ENCODE results near the gene RETREG2. TPM values are rescaled to one million over a fixed set of nuclear protein-coding genes. Genes with fewer than 3 reads are reported as not detected.
"Not testable (repeated sequence)": the region's sequence is repeated elsewhere in the genome, so short reads cannot be mapped to it uniquely, and the experiment has no call there.

Gene RETREG2
- total RNA-seq, 1 donor from 2014 or later, result 57.7 TPM

DNA sequence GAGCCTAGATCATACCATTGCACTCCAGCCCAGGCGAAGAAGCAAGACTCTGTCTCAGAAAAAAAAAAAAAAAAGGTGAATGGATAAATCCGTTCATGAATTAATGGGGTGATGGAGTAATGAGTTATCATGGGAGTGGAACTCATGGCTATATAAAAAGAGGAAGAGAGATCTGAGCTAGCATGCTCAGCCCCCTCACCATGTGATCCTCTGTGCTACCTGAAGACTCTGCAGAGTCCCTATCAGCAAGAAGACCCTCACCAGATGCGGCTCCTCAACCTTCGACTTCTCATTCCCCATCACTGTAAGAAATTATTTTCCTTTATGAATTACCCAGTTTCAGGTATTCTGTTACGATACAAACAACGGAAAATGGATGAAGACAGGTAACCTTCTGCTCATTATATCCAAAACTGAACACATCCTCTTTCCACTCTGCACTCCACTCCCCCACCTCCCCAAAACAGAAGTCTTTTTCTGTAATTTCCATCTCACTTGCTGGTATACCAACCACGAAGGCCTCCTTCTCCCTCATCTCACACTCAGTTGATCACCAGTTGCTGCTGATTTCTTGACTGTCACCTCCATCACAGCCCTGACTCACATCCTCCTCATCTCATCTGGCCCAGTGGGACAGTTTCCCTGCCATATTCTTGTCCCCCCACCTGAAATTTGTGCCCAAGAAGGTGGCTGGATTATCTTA lies 8.8 kb downstream of the RETREG2 start:
- no peak for DNase-seq (ENCODE audit: low read depth in 2 of 2)

DNA sequence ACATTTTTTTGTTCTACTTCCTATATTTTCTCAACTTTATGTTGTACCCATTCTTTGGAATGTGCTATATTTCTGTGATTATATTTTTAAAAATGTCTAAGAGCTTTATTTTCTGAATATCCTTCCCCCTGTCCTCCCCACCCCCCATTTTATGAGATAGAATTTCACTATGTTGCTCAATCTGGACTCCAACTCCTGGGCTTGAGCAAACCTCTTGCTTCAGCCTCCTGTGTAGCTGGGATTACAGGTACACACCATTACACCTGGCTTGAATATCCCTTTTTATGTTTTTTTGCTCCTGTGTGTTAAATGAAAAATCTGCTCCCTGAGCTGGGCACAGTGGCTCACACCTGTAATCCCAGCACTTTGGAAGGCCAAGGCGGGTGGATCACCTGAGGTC lies 19.3 kb downstream of the RETREG2 start:
- no peak for DNase-seq (ENCODE audit: low read depth in 2 of 2)

DNA sequence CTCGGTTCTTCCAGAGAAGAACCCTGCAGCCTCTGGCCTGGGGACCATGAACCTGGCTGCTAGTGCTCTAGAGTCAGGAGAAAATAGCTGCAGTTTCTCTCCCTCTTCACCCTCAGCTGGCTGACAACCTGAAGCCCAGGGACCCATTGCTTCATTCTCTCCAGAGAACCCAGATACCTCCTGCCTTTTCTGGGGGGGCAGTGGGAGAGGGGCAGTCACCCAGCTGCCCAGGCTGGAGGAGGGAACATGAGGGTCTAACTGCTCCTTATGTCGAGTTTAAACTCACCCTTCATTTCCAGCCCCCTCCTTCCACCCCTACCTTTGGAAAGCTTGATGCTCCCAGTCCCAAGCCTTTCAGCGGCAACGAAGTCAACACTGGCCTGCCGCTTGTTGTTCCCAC lies 20.9 kb downstream of the RETREG2 start:
- no peak for DNase-seq (ENCODE audit: low read depth in 2 of 2)

DNA sequence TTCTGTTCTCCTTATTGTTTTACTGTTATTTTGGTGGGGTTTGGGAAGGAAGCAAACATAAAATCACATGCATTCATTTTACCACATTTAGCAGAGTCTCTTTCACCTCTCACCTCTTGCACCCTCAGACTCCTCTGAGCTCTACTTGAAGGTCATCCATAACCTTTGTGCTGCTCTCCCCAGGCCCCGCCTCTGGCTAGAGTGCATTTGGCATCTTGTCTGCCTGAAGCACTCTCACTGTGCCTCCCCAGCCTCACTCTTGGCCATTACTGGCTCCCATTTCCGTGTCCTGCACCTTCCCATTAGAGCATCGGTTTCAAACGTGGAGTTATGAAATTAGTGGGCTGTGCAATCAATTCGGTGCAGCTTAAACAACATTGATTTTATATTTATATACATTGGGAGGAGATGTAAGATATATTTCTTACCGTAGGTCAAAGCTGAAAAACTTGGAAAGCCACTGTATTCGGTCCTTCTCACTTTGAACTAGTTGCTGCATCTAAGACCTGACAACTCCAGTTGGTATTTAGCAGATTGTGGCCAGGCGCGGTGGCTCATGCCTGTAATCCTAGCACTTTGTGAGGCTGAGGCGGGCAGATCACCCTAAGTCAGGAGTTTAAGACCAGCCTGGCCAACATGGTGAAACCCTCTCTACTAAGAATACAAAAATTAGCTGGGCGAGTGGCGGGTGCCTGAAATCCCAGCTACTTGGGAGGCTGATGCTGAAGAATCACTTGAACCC lies 21.6 kb downstream of the RETREG2 start:
- DNase-seq (ENCODE audit: low read depth in 2 of 2), result no peak

DNA sequence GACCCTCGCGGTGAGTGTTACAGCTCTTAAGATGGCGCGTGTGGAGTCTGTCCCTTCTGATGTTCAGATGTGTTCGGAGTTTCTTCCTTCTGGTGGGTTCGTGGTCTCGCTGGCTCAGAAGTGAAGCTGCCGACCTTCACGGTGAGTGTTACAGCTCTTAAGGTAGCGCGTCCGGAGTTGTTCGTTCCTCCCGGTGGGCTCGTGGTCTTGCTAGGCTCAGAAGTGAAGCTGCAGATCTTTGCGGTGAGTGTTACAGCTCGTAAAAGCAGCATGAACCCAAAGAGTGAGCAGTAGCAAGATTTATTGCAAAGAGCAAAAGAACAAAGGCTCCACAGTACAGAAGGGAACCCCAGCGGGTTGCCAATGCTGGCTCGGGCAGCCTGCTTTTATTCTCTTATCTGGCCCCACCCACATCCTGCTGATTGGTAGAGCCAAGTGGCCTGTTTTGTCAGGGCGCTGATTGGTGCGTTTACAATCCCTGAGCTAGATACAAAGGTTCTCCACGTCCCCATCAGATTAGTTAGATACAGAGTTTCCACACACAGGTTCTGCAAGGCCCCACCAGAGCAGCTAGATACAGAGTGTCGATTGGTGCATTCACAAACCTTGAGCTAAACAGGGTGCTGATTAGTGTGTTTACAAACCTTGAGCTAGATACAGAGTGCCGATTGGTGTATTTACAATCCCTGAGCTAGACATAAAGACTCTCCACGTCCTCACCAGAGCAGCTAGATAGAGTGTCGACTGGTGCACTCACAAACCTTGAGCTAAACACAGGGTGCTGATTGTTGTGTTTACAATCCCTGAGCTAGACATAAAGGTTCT lies 22.6 kb downstream of the RETREG2 start:
- not testable (repeated sequence) for DNase-seq (ENCODE audit: low read depth in 2 of 2)

DNA sequence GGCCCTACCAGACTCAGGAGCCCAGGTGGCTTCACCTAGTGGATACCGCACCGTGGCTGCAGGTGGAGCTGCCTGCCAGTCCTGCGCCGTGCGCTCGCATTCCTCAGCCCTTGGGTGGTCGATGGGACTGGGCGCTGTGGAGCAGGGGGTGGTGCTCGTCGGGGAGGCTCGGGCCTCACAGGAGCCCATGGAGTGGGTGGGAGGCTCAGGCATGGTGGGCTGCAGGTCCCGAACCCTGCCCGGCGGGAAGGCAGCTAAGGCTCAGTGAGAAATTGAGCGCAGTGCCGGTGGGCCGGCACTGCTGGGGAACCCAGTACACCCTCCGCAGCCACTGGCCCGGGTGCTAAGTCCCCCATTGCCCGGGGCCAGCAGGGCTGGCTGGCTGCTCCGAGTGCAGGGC lies 23.3 kb downstream of the RETREG2 start:
- not testable (repeated sequence) for DNase-seq (ENCODE audit: low read depth in 2 of 2)

DNA sequence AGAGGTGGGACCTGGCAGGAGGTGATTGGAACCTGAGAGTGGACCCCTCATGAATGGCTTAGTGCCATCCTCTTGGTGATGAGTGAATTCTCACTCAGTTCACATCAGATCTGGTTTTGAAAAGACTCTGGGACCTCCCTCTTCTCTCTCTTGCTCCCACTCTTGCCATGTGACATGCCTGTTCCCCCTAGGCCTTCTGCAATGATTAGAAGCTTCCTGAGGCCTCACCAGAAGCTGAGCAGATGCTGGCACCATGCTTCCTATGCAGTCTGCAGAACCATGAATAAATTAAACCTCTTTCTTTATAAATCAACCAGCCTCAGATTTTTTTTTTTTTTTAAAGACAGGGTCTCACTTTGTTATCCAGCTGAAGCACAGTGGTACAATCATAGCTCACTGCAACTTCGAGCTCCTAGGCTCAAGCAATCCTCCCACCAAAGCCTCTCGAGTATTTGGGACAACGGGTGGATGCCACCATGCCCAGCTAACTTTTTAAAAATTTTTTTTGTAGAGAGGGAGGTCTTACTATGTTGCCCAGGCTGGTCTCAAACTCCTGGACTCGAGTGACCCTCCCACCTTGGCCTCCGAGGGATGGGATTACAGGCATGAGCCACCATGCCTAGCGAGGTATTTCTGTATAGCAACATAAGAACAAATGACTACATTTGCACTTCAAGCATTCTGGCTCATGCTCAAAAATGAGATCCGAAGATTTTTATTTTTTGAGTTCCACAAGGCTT lies 26.5 kb downstream of the RETREG2 start:
- no peak for DNase-seq (ENCODE audit: low read depth in 2 of 2)

DNA sequence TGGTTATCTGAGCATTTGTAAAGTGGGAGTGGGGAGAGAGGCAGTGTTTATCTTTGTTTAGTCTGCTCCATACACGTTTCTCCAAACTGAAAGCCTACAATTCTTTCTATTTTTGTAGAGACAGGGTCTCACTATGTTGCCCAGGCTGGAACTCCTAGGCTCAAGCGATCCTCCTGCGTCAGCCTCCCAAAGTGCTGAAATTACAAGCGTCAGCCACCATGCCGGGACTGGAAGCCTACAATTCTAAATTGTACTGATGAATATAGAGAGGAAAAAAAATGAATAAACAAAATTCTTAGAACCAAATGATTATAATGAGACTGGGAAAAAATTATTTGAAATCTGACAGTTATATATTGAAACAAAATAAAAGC lies 27.1 kb downstream of the RETREG2 start:
- DNase-seq (ENCODE audit: low read depth in 2 of 2), result no peak

DNA sequence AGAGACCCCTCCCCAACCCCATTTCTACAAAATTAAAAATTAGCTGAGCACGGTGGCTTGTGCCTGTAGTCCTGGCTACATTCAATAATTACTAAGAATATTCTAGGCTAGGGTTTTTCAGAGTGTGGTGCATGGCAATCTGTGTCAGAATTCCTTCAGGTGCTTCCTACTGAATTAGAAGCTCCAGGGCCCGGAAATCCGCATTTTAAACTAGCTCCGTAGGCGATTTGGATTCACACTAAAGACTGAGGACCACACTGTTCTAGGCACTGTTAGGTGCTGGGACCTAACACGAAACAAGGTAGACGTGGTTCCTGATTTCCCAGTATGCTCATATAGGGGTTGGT lies 27.9 kb downstream of the RETREG2 start:
- no peak for DNase-seq (ENCODE audit: low read depth in 2 of 2)

DNA sequence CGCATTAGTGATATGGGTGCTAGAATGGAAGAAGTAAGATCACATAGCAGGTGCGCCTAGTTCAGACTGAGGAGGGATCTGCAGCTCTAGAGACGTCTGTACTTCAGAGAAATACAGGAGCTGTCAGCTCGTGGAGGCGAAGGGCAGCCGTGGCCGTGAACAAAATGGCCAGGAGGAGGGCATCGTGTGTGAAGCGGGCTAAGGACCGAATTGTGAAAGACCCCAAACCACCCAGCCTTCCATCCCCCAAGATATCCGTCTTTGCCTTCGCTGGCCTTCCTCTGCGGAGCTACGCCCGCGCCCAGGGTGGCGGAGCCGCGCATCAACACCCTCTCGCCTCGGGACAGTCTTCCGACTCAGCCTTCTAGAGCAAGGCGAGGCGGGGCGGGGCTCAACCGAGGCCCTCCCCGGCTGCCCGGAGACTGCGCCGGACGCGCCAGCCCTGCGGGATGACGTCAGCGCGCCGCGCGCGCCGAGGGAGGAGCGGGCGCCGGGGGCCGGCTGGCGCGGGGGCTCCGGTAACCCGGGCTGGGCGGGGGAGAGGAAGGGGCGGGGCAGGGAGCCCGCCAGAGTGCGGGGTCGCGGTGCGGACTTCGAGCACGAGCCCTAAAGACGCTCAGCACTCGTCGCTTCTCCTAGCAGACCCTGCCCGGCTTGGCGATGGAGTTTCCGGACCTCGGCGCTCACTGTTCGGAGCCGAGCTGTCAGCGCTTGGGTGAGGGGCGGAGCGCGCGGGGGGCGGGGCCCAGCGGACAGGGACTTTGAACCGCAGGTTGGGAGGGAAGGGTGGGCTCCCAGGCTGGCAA lies 28.5 kb downstream of the RETREG2 start, which contains the start of gene ZFAND2B:
Gene ZFAND2B, plus strand, starts transcription at position 455 of the 806 bp plus-strand sequence. Its CDS starts 206 bp downstream, at position 661.
- peak; percentile 92 to 94 for DNase-seq (ENCODE audit: low read depth in 2 of 2)

DNA sequence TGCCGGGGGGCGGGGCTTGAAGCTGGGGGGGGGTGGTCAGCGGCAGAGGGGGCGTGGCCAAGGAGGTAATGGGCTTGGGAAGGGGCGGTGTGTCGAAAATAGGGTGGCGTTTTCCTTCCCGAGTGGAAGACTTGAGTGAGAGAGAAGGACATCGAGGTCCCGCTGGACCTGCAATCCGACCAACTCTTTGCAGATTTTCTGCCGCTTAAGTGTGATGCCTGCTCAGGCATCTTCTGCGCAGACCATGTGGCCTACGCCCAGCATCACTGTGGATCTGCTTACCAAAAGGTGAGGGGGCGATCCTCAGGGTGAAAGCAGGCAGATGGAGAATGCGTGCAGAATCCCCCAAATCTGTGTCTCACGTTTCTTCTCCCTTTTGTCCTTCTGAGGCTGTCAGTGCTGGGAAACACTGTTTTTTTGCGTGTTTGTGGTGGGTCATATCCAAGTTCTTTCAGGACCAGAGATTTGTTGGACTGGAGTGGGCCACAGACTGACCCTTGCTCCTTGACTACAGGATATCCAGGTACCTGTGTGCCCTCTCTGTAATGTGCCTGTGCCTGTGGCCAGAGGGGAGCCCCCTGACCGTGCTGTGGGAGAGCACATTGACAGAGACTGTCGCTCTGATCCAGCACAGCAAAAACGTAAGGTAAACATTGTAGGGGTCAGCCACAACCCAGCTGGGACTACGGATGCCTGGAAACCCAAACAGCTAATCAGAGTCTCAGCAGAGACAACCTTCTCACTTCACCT lies 29.2 kb downstream of the RETREG2 start:
- DNase-seq (ENCODE audit: low read depth in 2 of 2), result peak in 1 of 2 donors; percentile 17

DNA sequence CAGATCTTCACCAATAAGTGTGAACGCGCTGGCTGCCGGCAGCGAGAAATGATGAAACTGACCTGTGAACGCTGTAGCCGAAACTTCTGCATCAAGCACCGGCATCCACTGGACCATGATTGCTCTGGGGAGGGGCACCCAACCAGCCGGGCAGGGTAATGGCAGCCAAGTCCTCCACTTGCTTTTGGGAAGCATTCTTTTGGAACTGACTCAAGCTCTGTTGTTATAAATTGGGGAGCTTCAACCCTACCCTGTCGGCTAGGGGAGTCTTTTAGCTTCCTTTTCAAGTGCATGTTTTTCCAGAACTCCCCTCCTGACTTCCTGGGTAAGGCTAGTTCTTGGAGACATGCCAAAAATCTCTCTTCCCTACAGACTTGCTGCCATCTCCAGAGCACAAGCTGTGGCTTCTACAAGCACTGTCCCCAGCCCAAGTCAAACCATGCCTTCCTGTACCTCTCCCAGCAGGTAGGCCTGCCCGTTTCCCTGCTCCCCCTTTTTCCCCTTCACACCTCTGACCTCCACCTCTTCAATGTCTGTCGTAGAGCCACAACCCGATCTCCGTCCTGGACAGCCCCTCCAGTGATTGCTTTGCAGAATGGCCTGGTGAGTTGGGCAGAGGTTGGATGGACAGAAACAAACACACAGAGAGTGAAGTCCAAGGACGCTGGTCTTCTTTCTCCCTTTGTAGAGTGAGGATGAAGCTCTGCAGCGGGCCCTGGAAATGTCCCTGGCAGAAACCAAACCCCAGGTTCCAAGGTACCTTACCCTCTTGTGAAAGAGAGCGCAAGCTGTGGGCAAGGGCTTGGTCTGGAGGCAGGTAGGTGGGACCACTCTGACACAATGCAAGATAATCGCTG lies 30.0 kb downstream of the RETREG2 start:
- DNase-seq (ENCODE audit: low read depth in 2 of 2), result peak; percentile 40 to 47

DNA sequence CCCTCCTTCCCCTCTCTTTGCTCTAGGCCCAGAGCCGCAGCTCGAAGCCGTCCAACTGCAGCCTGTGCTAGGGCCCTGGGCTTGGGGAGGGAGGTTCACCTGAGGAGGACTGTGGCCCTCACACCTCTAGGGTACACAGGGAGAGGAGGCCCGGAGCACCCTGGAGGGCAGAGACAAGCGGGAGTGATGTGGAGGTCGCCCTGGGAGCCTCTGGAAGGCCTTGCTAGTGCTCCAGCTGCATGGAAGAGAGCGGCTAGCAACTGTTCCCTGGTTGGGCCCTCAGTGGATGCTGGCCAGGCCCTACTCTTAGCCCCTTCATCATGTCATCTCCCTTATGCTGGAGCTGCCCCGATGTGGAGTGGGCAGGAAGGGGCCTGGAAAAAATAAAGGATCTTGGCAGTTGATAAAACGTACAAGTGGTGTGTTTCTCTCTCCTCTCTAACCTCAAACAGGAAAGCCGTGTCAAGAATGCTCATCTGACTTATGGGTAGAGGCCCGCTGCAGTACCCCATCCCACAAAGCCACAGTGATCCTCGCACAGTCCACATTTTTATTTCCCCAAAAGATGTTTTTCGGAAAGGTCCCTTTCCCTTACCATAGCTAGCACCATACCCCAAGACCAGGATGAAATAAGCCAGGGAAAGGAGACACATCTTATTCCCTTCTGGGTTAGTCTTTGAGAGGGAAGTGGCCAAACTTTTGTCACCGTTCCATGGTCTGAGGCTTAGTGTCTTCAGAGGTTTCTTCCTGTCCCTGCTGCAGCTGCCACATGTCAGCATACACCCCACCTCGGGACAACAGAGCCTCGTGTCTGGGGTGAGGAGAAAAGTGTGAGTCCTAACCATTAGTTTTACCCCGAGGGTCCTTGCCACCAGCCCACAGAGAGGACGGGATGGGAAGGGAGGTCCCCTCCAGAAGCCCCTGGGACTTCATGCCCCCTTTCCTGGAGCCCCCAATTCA lies 31.4 kb downstream of the RETREG2 start:
- no peak for DNase-seq (ENCODE audit: low read depth in 2 of 2)

DNA sequence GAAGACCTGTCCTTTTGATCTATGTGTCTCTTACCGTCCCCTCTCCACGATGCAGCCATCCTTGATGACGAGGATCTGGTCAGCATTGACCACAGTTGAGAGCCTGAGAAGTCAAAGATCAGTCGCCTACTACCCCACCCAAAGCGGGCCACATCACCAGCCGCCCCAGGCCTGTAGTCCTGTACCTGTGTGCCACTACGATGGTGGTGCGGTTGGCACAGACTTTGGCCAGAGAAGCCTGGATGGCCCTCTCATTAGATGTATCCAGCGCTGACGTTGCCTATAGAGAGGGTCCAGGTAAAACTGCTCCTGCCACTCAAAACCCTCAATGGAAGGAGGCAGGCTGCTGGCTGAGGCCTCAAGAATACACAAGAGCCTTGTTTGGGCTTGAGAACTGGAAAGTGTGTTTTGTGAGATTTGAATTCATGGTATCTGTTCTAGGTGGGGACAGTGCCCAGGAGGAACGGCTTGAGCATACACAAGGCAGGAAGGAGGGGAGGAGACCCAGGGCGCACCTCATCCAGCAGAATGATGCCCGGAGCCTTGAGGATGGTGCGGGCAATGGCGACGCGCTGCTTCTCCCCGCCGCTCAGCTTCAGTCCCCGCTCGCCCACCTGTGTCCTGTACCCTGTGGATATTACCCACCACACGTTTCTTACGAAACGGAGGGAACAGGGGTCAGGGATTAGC lies 32.3 kb downstream of the RETREG2 start:
- DNase-seq (ENCODE audit: low read depth in 2 of 2), result no peak

DNA sequence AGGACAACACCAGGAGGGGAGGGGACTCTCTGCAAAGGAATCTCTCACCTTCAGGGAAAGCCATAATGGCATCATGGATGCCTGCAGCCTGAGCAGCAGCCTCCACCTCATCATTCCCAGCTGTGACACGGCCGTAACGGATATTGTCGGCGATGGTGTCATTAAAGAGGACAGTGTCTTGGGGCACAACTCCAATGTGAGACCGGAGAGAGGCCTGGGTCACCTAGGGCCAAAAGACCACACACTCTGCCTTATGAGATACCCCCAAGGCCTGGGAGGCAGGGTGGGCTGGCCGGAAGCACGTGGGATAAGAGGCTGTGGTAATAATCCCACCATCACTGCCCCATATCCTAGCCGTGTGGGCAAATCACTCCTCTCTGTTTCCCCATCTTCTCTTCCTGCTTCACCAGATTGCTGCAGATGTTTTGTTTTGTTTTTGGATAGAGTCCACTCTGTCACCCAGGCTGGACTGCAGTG lies 32.8 kb downstream of the RETREG2 start:
- DNase-seq (ENCODE audit: low read depth in 2 of 2), result no peak

DNA sequence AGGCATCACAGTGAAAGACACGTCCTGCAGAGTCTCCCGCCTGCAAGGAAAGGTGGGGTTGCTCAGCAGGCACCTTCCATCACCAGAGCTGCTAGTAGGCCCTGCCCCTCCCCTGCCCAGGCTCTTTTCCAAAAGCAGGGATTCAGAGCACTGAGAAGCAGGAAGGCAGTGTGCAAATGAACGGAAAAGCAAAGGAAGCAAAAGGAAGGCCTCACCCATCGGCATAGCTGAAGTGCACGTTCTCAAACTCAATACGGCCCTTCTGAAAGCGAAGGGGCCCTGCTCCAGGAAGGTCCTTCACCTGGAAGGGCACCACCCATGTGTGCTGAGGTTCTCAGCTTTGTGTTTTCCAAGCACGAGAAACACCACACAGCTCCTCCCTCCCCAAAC lies 34.9 kb downstream of the RETREG2 start:
- DNase-seq (ENCODE audit: low read depth in 2 of 2), result no peak

DNA sequence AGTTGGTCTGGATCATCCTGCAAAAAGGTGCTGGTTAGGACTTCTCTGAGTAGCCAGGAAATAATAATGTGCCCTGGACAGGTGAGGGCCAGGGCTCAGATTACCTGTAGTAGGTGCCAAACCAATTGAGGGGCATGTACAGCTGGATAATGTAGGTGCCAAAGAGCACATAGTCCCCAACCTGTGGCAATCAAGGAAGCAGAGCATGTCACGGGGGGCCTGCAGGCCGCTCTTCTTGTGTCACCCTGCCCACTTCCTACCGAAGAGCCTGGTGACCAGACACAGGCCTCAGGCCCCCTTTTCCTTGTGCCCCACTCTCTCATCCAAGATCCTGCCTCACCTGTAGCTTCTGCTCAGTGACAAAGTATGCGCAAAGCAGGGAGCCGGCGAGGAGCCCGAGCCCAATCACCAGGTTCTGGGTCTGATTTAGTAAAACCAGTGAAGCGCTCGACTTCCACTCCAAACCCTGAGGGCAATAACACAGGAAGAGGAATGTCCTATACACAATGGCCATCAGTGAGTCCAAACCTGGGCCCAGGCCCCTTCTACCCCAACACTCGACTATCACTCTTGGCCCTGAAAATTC lies 35.5 kb downstream of the RETREG2 start:
- DNase-seq (ENCODE audit: low read depth in 2 of 2), result no peak
